Endothelial cell of hepatic sinusoid (primary cell): Measurements from ENCODE around the gene SUMF2.
"Not testable (repeated sequence)": the region's sequence is repeated elsewhere in the genome, so short reads cannot be mapped to it uniquely, and the experiment has no call there.

ENCODE experiments used
- in situ Hi-C: cut with HindIII; loops from 2 replicates; pipeline ENCODE4 v1.10.0; 2017; ENCODE audit warnings: low sequenced_read_pairs

Gene SUMF2

GRCh38 chr7:56062382-56062781 is 1.7 kb upstream of the SUMF2 start:
- in situ Hi-C loops = loop anchor here (5.0 kb wide), 1 partner anchor 80 kb away; no protein-coding TSS in a partner anchor

- in situ Hi-C loops = loop anchor here (5.0 kb wide), 1 partner anchor 81 kb away; no protein-coding TSS in a partner anchor
These were observed 595 bp upstream of the SUMF2 start for GRCh38 chr7:56063500-56063881.

DNA sequence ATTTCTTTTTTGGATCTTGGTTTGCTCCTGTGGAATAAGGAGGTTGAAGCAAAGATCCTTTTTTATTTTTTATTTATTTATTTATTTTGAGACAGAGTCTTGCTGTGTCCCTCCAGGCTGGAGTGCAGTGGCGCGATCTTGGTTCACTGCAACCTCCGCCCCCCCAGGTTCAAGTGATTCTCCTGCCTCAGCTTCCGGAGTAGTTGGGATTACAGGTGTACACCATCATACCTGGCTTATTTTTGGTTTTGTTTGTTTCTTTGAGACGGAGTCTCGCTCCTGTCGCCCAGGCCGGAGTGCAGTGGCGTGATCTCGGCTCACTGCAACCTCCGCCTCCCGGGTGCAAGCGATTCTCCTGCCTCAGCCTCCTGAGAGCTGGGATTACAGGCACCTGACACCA is 2.3 kb downstream of the SUMF2 start:
- in situ Hi-C loops = not testable (repeated sequence)

DNA sequence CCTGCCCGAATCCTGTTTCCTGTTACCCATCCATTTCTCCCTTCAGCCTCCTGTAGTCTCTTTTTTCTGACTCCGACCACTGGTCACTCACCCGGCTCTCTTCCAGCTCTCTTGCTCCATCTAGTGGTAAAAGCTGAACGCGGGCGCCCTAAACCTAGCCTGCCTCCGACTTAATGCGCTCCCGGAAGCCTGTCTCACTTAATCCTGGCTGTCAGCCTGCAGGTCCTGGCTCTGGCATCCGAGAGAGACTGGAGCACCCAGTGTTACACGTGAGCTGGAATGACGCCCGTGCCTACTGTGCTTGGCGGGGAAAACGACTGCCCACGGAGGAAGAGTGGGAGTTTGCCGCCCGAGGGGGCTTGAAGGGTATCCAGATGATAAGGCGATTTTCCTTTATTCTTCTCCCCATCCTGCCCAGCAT is 10.3 kb downstream of the SUMF2 start:
- in situ Hi-C loops = no loop called here

GRCh38 chr7:56077681-56078080 is 13.6 kb downstream of the SUMF2 start:
- in situ Hi-C loops = no loop called here

GRCh38 chr7:56078196-56078595 is 14.1 kb downstream of the SUMF2 start:
- in situ Hi-C loops = no loop called here

DNA sequence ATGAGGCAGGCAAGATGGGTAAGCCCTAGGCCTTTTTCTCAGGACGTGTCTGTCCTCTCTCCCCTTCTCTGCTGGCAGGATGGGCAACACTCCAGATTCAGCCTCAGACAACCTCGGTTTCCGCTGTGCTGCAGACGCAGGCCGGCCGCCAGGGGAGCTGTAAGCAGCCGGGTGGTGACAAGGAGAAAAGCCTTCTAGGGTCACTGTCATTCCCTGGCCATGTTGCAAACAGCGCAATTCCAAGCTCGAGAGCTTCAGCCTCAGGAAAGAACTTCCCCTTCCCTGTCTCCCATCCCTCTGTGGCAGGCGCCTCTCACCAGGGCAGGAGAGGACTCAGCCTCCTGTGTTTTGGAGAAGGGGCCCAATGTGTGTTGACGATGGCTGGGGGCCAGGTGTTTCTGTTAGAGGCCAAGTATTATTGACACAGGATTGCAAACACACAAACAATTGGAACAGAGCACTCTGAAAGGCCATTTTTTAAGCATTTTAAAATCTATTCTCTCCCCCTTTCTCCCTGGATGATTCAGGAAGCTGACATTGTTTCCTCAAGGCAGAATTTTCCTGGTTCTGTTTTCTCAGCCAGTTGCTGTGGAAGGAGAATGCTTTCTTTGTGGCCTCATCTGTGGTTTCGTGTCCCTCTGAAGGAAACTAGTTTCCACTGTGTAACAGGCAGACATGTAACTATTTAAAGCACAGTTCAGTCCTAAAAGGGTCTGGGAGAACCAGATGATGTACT is 15.5 kb downstream of the SUMF2 start:
- in situ Hi-C loops = no loop called here

GRCh38 chr7:56080726-56081435 is 16.8 kb downstream of the SUMF2 start:
- in situ Hi-C loops = not testable (repeated sequence)

- in situ Hi-C loops = no loop called here
These were observed 17.7 kb downstream of the SUMF2 start for GRCh38 chr7:56081626-56082340.

DNA sequence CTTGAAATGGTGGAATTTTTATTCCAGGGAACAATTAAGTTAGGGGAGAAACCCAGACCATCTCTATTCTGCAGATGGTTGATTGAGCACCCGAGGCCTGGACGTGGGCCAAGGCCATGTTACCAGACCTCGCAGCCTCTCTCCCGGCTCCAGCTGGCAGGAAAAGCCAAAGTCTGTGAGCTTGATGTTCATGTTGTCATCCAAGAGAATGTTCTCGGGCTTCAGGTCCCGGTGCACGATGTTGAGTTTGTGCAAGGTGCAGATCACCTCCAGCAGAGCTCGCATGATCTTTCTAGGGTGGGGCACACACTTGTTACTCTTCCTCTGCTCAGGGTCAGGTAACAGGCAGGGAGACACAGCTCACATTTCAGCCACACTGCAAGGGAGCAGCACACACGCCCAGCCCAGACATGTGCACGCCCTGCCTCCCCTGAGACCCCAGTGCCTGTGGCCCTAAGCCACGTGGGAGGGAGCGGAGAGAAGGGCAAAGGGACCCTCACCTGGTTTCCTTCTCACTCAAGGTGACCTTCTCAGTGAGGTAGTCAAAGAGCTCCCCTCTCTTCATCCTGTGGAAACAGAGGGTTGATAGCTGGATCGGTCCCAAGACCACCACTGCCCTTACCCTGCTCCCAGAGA is 19.2 kb downstream of the SUMF2 start:
- in situ Hi-C loops = no loop called here

- in situ Hi-C loops = no loop called here
These were observed 22.7 kb downstream of the SUMF2 start for GRCh38 chr7:56086761-56087160.

DNA sequence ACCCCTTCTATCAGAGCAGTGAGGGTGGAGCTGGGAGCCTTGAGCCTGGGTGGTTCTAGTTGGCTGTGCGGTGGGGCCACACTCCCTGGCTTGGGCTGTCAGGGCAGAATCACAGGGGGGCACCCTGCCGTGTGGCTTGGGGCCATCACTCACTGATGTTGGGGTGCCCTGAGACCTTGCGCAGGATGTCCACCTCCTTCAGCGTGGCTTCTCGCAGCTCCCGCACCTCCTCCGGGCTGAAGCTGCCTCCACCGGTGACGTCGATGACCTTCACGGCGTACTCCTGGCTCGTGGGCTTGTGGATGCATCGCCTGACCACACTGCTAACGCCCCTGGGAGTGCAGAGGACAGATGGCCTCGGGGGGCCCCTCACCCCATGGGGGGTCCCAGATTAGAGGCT is 23.4 kb downstream of the SUMF2 start:
- in situ Hi-C loops = no loop called here

GRCh38 chr7:56091591-56091990 is 27.5 kb downstream of the SUMF2 start:
- in situ Hi-C loops = no loop called here

GRCh38 chr7:56092388-56092787 is 28.3 kb downstream of the SUMF2 start:
- in situ Hi-C loops = not testable (repeated sequence)

- in situ Hi-C loops = no loop called here
These were observed 28.9 kb downstream of the SUMF2 start, which contains the start of gene PHKG1 for GRCh38 chr7:56092789-56093531. Gene PHKG1, minus strand, starts transcription at chr7:56092952. Its CDS starts 4,011 bp downstream, at chr7:56088941.

- in situ Hi-C loops = no loop called here
These were observed 33.6 kb downstream of the SUMF2 start for GRCh38 chr7:56097700-56098099.

DNA sequence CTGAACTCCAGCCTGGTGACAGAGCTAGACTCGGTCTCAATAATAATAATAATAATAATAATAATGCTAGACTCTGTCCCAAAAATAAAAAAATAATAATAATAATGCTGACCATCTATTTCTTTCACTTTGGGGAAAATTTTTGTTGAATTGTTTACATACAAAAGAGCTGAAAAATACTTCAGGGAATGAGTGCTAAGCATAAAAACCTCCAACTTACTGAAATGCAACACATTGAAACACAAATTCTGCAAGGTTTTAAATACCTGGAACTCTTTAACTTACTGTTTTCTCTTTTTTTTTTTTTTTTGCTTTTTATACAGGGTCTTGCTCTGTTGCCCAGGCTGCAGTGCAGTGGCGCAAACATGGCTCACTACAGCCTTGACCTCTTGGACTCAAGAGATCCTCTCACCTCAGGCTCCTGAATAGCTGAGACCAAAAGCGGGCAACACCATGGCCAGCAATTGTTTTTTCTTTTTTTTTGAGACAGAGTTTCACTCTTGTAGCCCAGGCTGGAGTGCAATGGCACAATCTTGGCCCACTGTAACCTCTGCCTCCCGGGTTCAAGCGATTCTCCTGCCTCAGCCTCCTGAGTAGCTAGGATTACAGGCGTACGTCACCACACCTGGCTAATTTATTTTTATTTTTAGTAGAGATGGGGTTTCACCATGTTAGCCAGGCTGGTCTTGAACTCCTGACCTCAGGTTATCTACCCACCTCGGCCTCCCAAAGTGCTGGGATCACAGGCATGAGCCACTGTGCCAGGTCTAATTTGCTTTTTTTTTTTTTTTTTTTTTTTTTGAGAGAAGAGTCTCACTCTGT is 34.3 kb downstream of the SUMF2 start:
- in situ Hi-C loops = not testable (repeated sequence)

GRCh38 chr7:56099653-56100052 is 35.6 kb downstream of the SUMF2 start:
- in situ Hi-C loops = no loop called here

DNA sequence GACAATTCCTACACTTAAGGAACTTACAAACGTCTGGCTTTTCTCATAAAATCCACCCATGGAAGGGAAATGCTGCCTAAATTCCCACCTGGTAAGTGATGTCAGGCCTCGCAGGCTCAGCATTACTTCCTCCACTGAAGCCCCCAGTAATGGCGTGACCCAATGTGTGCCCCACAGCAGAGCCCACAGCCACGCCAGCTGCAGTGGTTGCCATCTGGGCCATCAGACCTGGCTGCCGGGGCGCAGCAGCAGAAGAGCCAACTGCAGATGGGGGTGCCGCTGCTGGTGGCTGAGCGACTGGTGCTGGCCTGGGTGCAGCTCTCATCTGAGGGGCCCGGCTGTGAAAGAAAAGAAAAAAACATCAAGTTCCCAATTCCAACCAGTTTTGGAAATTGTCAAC is 40.1 kb downstream of the SUMF2 start:
- in situ Hi-C loops = not testable (repeated sequence)

DNA sequence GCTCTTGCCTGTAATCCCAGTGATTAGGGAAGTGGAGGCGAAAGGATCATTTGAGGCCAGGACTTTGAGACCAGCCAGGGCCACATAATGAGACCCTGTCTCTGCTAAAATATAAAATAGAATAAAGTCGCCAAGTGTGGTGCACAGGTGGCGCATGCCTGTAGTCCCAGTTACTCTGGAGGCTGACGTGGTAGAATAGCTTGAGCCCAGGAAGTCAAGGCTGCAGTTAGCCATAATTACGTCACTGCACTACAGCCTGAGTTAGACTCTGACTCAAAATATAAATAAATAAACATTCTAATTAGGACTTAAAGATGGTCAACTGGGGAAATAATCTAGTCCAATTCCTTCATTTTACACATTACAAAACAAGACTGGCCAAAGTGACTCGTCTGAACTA is 41.4 kb downstream of the SUMF2 start:
- in situ Hi-C loops = no loop called here
